Measurements from ENCODE around the gene UCHL3. TPM values are rescaled to one million over a fixed set of nuclear protein-coding genes. Genes with fewer than 3 reads are reported as not detected.

UCHL3 gene
- 10 to 100 TPM; 16.2 to 25.4 (median 16.6) TPM for total RNA-seq
- polyA plus RNA-seq: 26.8 TPM
- long read RNA-seq, donor 1, transcript UCHL3-206 (8 exons, 1,050 nt): major isoform, 5 of 6 reads
- long read RNA-seq, donor 1, partial matches to known transcripts: 1 of 6 reads
- long read RNA-seq, donor 1, other reads (novel, unspliced or antisense): 0 of 6 reads
- long read RNA-seq, donor 2, partial matches to known transcripts: 1 of 1 reads
- long read RNA-seq, donor 2, other reads (novel, unspliced or antisense): 0 of 1 reads
- long read RNA-seq, donor 3, partial matches to known transcripts: 1 of 2 reads
- long read RNA-seq, donor 3, other reads (novel, unspliced or antisense): 1 of 2 reads
- long read RNA-seq, donor 4, partial matches to known transcripts: 1 of 1 reads
- long read RNA-seq, donor 4, other reads (novel, unspliced or antisense): 0 of 1 reads

GRCh38 chr13:75549262-75550158 lies at the start of gene UCHL3:
Gene UCHL3, plus strand, starts transcription at chr13:75549791. Its CDS starts 30 bp downstream, at chr13:75549821.
- peak within 1 kb of the TSS; percentile 49 for H3K27ac ChIP-seq (ENCODE audit: low read length)
- intact Hi-C loops (cut with DNase I): loop anchor here in 1 of 4 donors (10.0 kb wide), 1 partner anchor 195 kb away; no protein-coding TSS in a partner anchor
- under 1% methylated on average over 74 of the region's 74 CpGs for WGBS

GRCh38 chr13:75505327-75505726 lies 44.3 kb upstream of the UCHL3 start:
- Histone ChIP-seq H3K9me3 (ENCODE audit: control insufficient read depth, low read length) (no peaks in the 10 kb centered on the region), H3K27ac (ENCODE audit: low read length) (no peak overlapping the region), H3K4me1 (ENCODE audit: control insufficient read depth, insufficient read depth, low read length) (no peaks in the 10 kb centered on the region), H3K27me3 (ENCODE audit: control insufficient read depth, insufficient read depth) (no peaks in the 10 kb centered on the region), H3K4me3 (ENCODE audit: low read length) (no peak overlapping the region)
- DNase-seq (no peak), ATAC-seq (no peak)
- intact Hi-C loops (cut with DNase I): no loop called here
- WGBS: 74% methylated on average over 3 of the region's 3 CpGs

More at GRCh38 chr13:75549262-75550158, at the start of gene UCHL3:
- DNase-seq (peak; percentile 97 to 99 (median 99)), ATAC-seq (peak; percentile 98 to 99)
- Histone ChIP-seq H3K9me3 (ENCODE audit: control insufficient read depth, low read length) (no peaks in the 10 kb centered on the region), H3K4me1 (ENCODE audit: control insufficient read depth, insufficient read depth, low read length) (no peaks in the 10 kb centered on the region), H3K27me3 (ENCODE audit: control insufficient read depth, insufficient read depth) (no peaks in the 10 kb centered on the region), H3K4me3 (ENCODE audit: low read length) (peak within 1 kb of the TSS; percentile 70)

GRCh38 chr13:75506018-75506417 lies 43.6 kb upstream of the UCHL3 start:
- intact Hi-C loops (cut with DNase I): no loop called here
- Histone ChIP-seq H3K9me3 (ENCODE audit: control insufficient read depth, low read length) (no peaks in the 10 kb centered on the region), H3K4me3 (ENCODE audit: low read length) (no peak overlapping the region), H3K27ac (ENCODE audit: low read length) (no peak overlapping the region), H3K27me3 (ENCODE audit: control insufficient read depth, insufficient read depth) (no peaks in the 10 kb centered on the region), H3K4me1 (ENCODE audit: control insufficient read depth, insufficient read depth, low read length) (no peaks in the 10 kb centered on the region)
- 84% methylated on average over 1 of the region's 1 CpG for WGBS
- ATAC-seq: no peak
- DNase-seq: no peak

GRCh38 chr13:75507027-75508001 lies 42.3 kb upstream of the UCHL3 start:
- Histone ChIP-seq H3K4me1 (ENCODE audit: control insufficient read depth, insufficient read depth, low read length) (no peaks in the 10 kb centered on the region), H3K9me3 (ENCODE audit: control insufficient read depth, low read length) (no peaks in the 10 kb centered on the region), H3K27ac (ENCODE audit: low read length) (no peak overlapping the region), H3K27me3 (ENCODE audit: control insufficient read depth, insufficient read depth) (no peaks in the 10 kb centered on the region), H3K4me3 (ENCODE audit: low read length) (no peak overlapping the region)
- peak in 1 of 2 donors; percentile 57 for ATAC-seq
- intact Hi-C loops (cut with DNase I): no loop called here
- peak in 2 of 3 donors; percentile 32 to 40 for DNase-seq
- WGBS: 89% methylated on average over 10 of the region's 10 CpGs

GRCh38 chr13:75508002-75508548 lies 41.5 kb upstream of the UCHL3 start:
- peak in 1 of 2 donors; percentile 29 for ATAC-seq
- WGBS: 88% methylated on average over 6 of the region's 6 CpGs
- Histone ChIP-seq H3K4me3 (ENCODE audit: low read length) (no peak overlapping the region), H3K9me3 (ENCODE audit: control insufficient read depth, low read length) (no peaks in the 10 kb centered on the region), H3K27ac (ENCODE audit: low read length) (no peak overlapping the region), H3K27me3 (ENCODE audit: control insufficient read depth, insufficient read depth) (no peaks in the 10 kb centered on the region), H3K4me1 (ENCODE audit: control insufficient read depth, insufficient read depth, low read length) (no peaks in the 10 kb centered on the region)
- intact Hi-C loops (cut with DNase I): no loop called here
- peak in 1 of 3 donors; percentile 47 for DNase-seq

- DNase-seq (no peak), ATAC-seq (no peak)
- intact Hi-C loops (cut with DNase I): no loop called here
- H3K4me3 ChIP-seq (ENCODE audit: low read length): no peak overlapping the region
- no peaks in the 10 kb centered on the region for H3K9me3 ChIP-seq (ENCODE audit: control insufficient read depth, low read length)
- H3K27ac ChIP-seq (ENCODE audit: low read length): no peak overlapping the region
- no peaks in the 10 kb centered on the region for H3K4me1 ChIP-seq (ENCODE audit: control insufficient read depth, insufficient read depth, low read length)
- 90% methylated on average over 3 of the region's 3 CpGs for WGBS
- H3K27me3 ChIP-seq (ENCODE audit: control insufficient read depth, insufficient read depth): no peaks in the 10 kb centered on the region
These were observed 38.5 kb upstream of the UCHL3 start for GRCh38 chr13:75511051-75511625.

GRCh38 chr13:75512253-75512652 lies 37.3 kb upstream of the UCHL3 start:
- no peak for DNase-seq
- Histone ChIP-seq H3K4me1 (ENCODE audit: control insufficient read depth, insufficient read depth, low read length) (no peaks in the 10 kb centered on the region), H3K4me3 (ENCODE audit: low read length) (no peak overlapping the region), H3K9me3 (ENCODE audit: control insufficient read depth, low read length) (no peaks in the 10 kb centered on the region), H3K27me3 (ENCODE audit: control insufficient read depth, insufficient read depth) (no peaks in the 10 kb centered on the region), H3K27ac (ENCODE audit: low read length) (no peak overlapping the region)
- intact Hi-C loops (cut with DNase I): no loop called here
- no peak for ATAC-seq
- 63% methylated on average over 3 of the region's 3 CpGs for WGBS

- H3K27me3 ChIP-seq (ENCODE audit: control insufficient read depth, insufficient read depth): no peaks in the 10 kb centered on the region
- no peak overlapping the region for H3K4me3 ChIP-seq (ENCODE audit: low read length)
- ATAC-seq: no peak
- no peaks in the 10 kb centered on the region for H3K9me3 ChIP-seq (ENCODE audit: control insufficient read depth, low read length)
- H3K27ac ChIP-seq (ENCODE audit: low read length): no peak overlapping the region
- intact Hi-C loops (cut with DNase I): no loop called here
- DNase-seq: no peak
- H3K4me1 ChIP-seq (ENCODE audit: control insufficient read depth, insufficient read depth, low read length): no peaks in the 10 kb centered on the region
- WGBS: 89% methylated on average over 5 of the region's 5 CpGs
These were observed 36.3 kb upstream of the UCHL3 start for GRCh38 chr13:75513271-75513670.

GRCh38 chr13:75514080-75514995 lies 35.3 kb upstream of the UCHL3 start:
- ATAC-seq: no peak
- no peak overlapping the region for H3K27ac ChIP-seq (ENCODE audit: low read length)
- DNase-seq: no peak
- no peaks in the 10 kb centered on the region for H3K27me3 ChIP-seq (ENCODE audit: control insufficient read depth, insufficient read depth)
- H3K4me1 ChIP-seq (ENCODE audit: control insufficient read depth, insufficient read depth, low read length): no peaks in the 10 kb centered on the region
- H3K9me3 ChIP-seq (ENCODE audit: control insufficient read depth, low read length): no peaks in the 10 kb centered on the region
- no peak overlapping the region for H3K4me3 ChIP-seq (ENCODE audit: low read length)
- intact Hi-C loops (cut with DNase I): no loop called here
- 70% methylated on average over 3 of the region's 3 CpGs for WGBS
